Measurements from ENCODE around the gene HERC3. TPM values are rescaled to one million over a fixed set of nuclear protein-coding genes. Genes with fewer than 3 reads are reported as not detected.

The HERC3 gene
- total RNA-seq, 1 donor from 2014 or later, result 32.9 TPM

- no peak overlapping the region for H3K27ac ChIP-seq
- no peaks in the 10 kb centered on the region for H3K9me3 ChIP-seq
- TF ChIP-seq POLR2AphosphoS5 (IDR thresholded peaks at IDR 0.05; ENCODE audit: insufficient read depth in 1 of 2, low read depth in 1 of 2) (peak in 1 of 2 donors; percentile 41), POLR2A (IDR thresholded peaks at IDR 0.05) (no peak), CTCF (IDR thresholded peaks at IDR 0.05) (no peak)
- H3K27me3 ChIP-seq, result no peaks in the 10 kb centered on the region
- no peak for DNase-seq (ENCODE audit: extremely low spot score in 2 of 2)
- H3K4me1 ChIP-seq, result no peaks in the 10 kb centered on the region
- H3K36me3 ChIP-seq, result no peaks in the 10 kb centered on the region
- intact Hi-C loops (cut with DNase I), result no loop called here
- no peak overlapping the region for H3K4me3 ChIP-seq
These were observed 38.5 kb downstream of the HERC3 start for GRCh38 chr4:88630756-88631155.

GRCh38 chr4:88643932-88644331, 51.7 kb downstream of the HERC3 start:
- Histone ChIP-seq H3K4me3 (no peak overlapping the region), H3K27ac (no peak overlapping the region), H3K9me3 (no peaks in the 10 kb centered on the region), H3K27me3 (no peaks in the 10 kb centered on the region), H3K4me1 (no peaks in the 10 kb centered on the region), H3K36me3 (no peaks in the 10 kb centered on the region)
- no peak for DNase-seq (ENCODE audit: extremely low spot score in 2 of 2)
- intact Hi-C loops (cut with DNase I), result no loop called here
- no peak for TF ChIP-seq POLR2A (IDR thresholded peaks at IDR 0.05)

- no peak overlapping the region for H3K4me3 ChIP-seq
- H3K27me3 ChIP-seq, result no peaks in the 10 kb centered on the region
- no peaks in the 10 kb centered on the region for H3K4me1 ChIP-seq
- no peak for DNase-seq (ENCODE audit: extremely low spot score in 2 of 2)
- no peaks in the 10 kb centered on the region for H3K36me3 ChIP-seq
- no peaks in the 10 kb centered on the region for H3K9me3 ChIP-seq
- intact Hi-C loops (cut with DNase I), result no loop called here
- TF ChIP-seq CTCF (IDR thresholded peaks at IDR 0.05), result no peak
- no peak overlapping the region for H3K27ac ChIP-seq
These were observed 53.7 kb downstream of the HERC3 start for GRCh38 chr4:88645994-88646393.

GRCh38 chr4:88646528-88647280, 54.4 kb downstream of the HERC3 start:
- no peaks in the 10 kb centered on the region for H3K36me3 ChIP-seq
- intact Hi-C loops (cut with DNase I), result no loop called here
- H3K27me3 ChIP-seq, result no peaks in the 10 kb centered on the region
- no peak overlapping the region for H3K4me3 ChIP-seq
- H3K4me1 ChIP-seq, result no peaks in the 10 kb centered on the region
- no peak for DNase-seq (ENCODE audit: extremely low spot score in 2 of 2)
- no peak overlapping the region for H3K27ac ChIP-seq
- H3K9me3 ChIP-seq, result no peaks in the 10 kb centered on the region
- no peak for TF ChIP-seq CTCF (IDR thresholded peaks at IDR 0.05)
- TF ChIP-seq POLR2AphosphoS5 (IDR thresholded peaks at IDR 0.05; ENCODE audit: insufficient read depth in 1 of 2, low read depth in 1 of 2), result no peak
- TF ChIP-seq POLR2A (IDR thresholded peaks at IDR 0.05), result no peak

- Histone ChIP-seq H3K4me3 (no peak overlapping the region), H3K27ac (no peak overlapping the region), H3K27me3 (no peaks in the 10 kb centered on the region), H3K9me3 (no peaks in the 10 kb centered on the region), H3K4me1 (no peaks in the 10 kb centered on the region), H3K36me3 (peaks cover 0 to 2% of the 10 kb centered on the region in 2 donors)
- intact Hi-C loops (cut with DNase I), result loop anchor here (10.0 kb wide), 1 partner anchor 115 kb away; no protein-coding TSS in a partner anchor
- no peak for DNase-seq (ENCODE audit: extremely low spot score in 2 of 2)
- TF ChIP-seq CTCF (IDR thresholded peaks at IDR 0.05) (no peak), POLR2A (IDR thresholded peaks at IDR 0.05) (no peak), POLR2AphosphoS5 (IDR thresholded peaks at IDR 0.05; ENCODE audit: insufficient read depth in 1 of 2, low read depth in 1 of 2) (no peak)
These were observed 57.4 kb downstream of the HERC3 start for GRCh38 chr4:88649716-88650115.
